Stimulated activated naive CD8-positive, alpha-beta T cell treated with anti-CD3 and anti-CD28 coated beads, Interleukin-15, Interleukin-2, amounts not matched to agents 100 U/mL and 50 U/mL, for 24 hours (primary cell): ENCODE measurements around the gene OVCA2.
A peak's percentile ranks its signal among the peaks of the same experiment; 100 is the strongest.

Source experiments
- ATAC-seq: fragments of 150-1000 bp; cut with Tn5 transposase; one replicate; pipeline ENCODE4 v1.10.0; 2021
- DNase-seq: peaks from one replicate; pipeline ENCODE4 v3.0.0; 2021

Gene OVCA2

GRCh38 chr17:2034157-2034556, 7.7 kb upstream of the OVCA2 start:
- DNase-seq (no peak), ATAC-seq (no peak)

GRCh38 chr17:2034806-2035540, 6.8 kb upstream of the OVCA2 start:
- no peak for ATAC-seq
- DNase-seq = no peak

- ATAC-seq = no peak
- no peak for DNase-seq
Observed at GRCh38 chr17:2035541-2036488, 6.0 kb upstream of the OVCA2 start.

- ATAC-seq (no peak), DNase-seq (no peak)
Observed at GRCh38 chr17:2037155-2037554, 4.7 kb upstream of the OVCA2 start.

GRCh38 chr17:2040219-2040827, 1.5 kb upstream of the OVCA2 start:
- no peak for ATAC-seq
- no peak for DNase-seq

- DNase-seq (no peak), ATAC-seq (peak; percentile 2)
Observed at GRCh38 chr17:2040942-2041560, 771 bp upstream of the OVCA2 start.

- ATAC-seq = no peak
- peak; percentile 35 for DNase-seq
Observed at GRCh38 chr17:2042390-2042847, 597 bp downstream of the OVCA2 start.

- ATAC-seq (no peak), DNase-seq (no peak)
Observed at GRCh38 chr17:2042933-2043332, 1.1 kb downstream of the OVCA2 start.

- ATAC-seq = no peak
- DNase-seq = no peak
Observed at GRCh38 chr17:2043785-2044184, 2.0 kb downstream of the OVCA2 start.

GRCh38 chr17:2044263-2044894, 2.6 kb downstream of the OVCA2 start:
- no peak for DNase-seq
- ATAC-seq = no peak

- ATAC-seq = no peak
- DNase-seq = no peak
Observed at GRCh38 chr17:2047590-2047989, 5.8 kb downstream of the OVCA2 start.

GRCh38 chr17:2048805-2049204, 7.0 kb downstream of the OVCA2 start:
- DNase-seq (no peak), ATAC-seq (no peak)

GRCh38 chr17:2049333-2050299, 7.8 kb downstream of the OVCA2 start:
- peak; percentile 90 for DNase-seq
- peak; percentile 41 for ATAC-seq

- DNase-seq = peak; percentile 82
- peak; percentile 6 for ATAC-seq
Observed at GRCh38 chr17:2050300-2051060, 8.7 kb downstream of the OVCA2 start.

GRCh38 chr17:2051061-2051932, 9.5 kb downstream of the OVCA2 start:
- DNase-seq = peak; percentile 35
- ATAC-seq = no peak

- ATAC-seq = no peak
Observed at GRCh38 chr17:2051933-2052559, 10.2 kb downstream of the OVCA2 start.

GRCh38 chr17:2053380-2054261, 11.8 kb downstream of the OVCA2 start:
- ATAC-seq (peak; percentile 21), DNase-seq (peak; percentile 88)

More at GRCh38 chr17:2051933-2052559, 10.2 kb downstream of the OVCA2 start:
- no peak for DNase-seq

- DNase-seq = peak; percentile 65
- no peak for ATAC-seq
Observed at GRCh38 chr17:2054262-2054511, 12.4 kb downstream of the OVCA2 start.
